GM19193 (cell line): ENCODE measurements around the gene PEX3.

Experiments
- POLR2A ChIP-seq: IDR thresholded peaks from 4 replicates; pipeline ENCODE4 v1.6.1; 2011; ENCODE audit not compliant: insufficient read depth, insufficient read length; ENCODE audit errors: extremely low read depth

PEX3 gene

GRCh38 chr6:143536461-143536865 lies 85.9 kb downstream of the PEX3 start:
- no peak for TF ChIP-seq POLR2A

- no peak for TF ChIP-seq POLR2A
Observed at GRCh38 chr6:143536866-143537691, 86.5 kb downstream of the PEX3 start.

DNA sequence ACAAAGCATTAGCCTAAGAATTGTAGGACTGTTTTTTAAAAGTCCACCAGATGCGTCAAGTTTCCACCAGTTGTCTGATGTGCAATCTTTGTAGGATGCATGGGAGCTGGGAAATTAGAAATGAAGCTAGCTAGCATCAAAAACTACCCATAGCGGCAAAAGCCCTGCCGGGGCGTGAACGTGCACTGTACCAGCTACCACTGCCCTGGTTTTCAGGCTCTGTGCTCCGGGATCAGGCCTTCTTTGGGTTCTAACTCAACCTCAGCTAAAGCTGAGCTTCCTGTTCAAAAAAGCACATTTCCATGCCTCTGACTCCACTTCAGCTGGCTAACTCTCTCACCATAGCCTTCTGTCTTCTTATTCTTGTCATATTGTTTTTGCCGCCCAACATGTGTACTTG lies 87.8 kb downstream of the PEX3 start:
- no peak for TF ChIP-seq POLR2A

GRCh38 chr6:143539106-143539505 lies 88.5 kb downstream of the PEX3 start:
- TF ChIP-seq POLR2A = no peak

DNA sequence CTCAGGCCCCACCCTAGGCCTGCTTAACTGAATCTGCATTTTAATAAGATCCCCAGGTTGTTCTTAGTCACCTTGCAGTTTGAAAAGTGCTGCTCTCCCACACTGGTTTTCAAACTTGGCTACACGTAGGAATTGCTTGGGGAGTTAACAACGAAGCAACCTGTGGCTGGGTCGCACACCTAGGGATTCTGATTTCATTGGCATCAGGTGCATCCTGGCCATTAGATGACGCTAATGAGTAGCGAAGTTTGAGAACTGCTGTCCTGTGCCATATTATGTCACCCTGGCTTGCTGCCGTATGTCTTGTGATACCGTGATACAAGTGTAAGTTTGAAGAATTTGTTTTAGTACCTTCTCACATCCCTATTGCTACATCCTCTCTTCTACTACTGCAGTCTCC lies 89.1 kb downstream of the PEX3 start:
- TF ChIP-seq POLR2A = no peak

DNA sequence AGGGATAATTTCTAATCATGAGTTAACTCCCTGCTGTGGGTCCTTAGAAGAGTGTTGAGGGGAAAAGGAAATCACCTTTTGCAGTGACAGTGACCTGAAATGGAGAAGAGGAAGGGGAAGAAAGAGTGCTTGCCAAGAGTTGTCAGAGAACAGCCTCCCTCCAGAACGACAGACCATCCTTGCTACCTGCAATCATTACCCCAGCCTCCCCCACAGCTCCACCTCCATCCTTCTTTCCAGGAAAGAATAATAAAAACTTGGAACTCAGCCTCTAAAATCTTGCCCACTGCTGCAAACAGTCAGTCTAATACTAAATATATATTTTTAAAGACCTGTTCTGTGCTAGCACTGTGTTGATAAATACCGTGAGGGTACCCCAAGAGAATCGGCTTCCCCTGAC lies 89.6 kb downstream of the PEX3 start:
- no peak for TF ChIP-seq POLR2A
